CD4-positive, alpha-beta T cell treated with Interferon gamma for 1 hour (primary cell): ENCODE results near the gene RHOV.
A peak's percentile ranks its signal among the peaks of the same experiment; 100 is the strongest.

Source experiments
- DNase-seq: peaks from one replicate; pipeline ENCODE4 v3.0.0-alpha.2; 2020

The RHOV gene

GRCh38 chr15:40902605-40903561 is 28.8 kb upstream of the RHOV start:
- peak; percentile 63 for DNase-seq

- no peak for DNase-seq
Observed at GRCh38 chr15:40901053-40901443, 27.0 kb upstream of the RHOV start.

- DNase-seq, result no peak
Observed at GRCh38 chr15:40900256-40901052, 26.4 kb upstream of the RHOV start.

- no peak for DNase-seq
Observed at GRCh38 chr15:40899536-40900207, 25.6 kb upstream of the RHOV start.

- peak; percentile 59 for DNase-seq
Observed at GRCh38 chr15:40894681-40895448, 20.8 kb upstream of the RHOV start.

- DNase-seq, result peak; percentile 97
Observed at GRCh38 chr15:40893733-40894680, 20.0 kb upstream of the RHOV start, which contains the start of gene VPS18. TSS of gene VPS18 (plus strand) at chr15:40894450. CDS start at chr15:40894769, 319 bp downstream.

- no peak for DNase-seq
Observed at GRCh38 chr15:40893019-40893670, 19.1 kb upstream of the RHOV start.

GRCh38 chr15:40892447-40893012 is 18.5 kb upstream of the RHOV start:
- DNase-seq, result no peak

GRCh38 chr15:40891810-40892446 is 17.9 kb upstream of the RHOV start:
- DNase-seq, result peak; percentile 9

GRCh38 chr15:40891138-40891537 is 17.1 kb upstream of the RHOV start:
- no peak for DNase-seq

- no peak for DNase-seq
Observed at GRCh38 chr15:40889112-40889511, 15.1 kb upstream of the RHOV start.

GRCh38 chr15:40886586-40886985 is 12.6 kb upstream of the RHOV start:
- no peak for DNase-seq

GRCh38 chr15:40881351-40881750 is 7.3 kb upstream of the RHOV start:
- DNase-seq, result no peak

- no peak for DNase-seq
Observed at GRCh38 chr15:40879609-40880008, 5.6 kb upstream of the RHOV start.

- DNase-seq, result no peak
Observed at GRCh38 chr15:40878785-40879184, 4.8 kb upstream of the RHOV start.

- DNase-seq, result no peak
Observed at GRCh38 chr15:40877694-40878093, 3.7 kb upstream of the RHOV start.

- DNase-seq, result no peak
Observed at GRCh38 chr15:40875991-40876730, 2.1 kb upstream of the RHOV start.

GRCh38 chr15:40872791-40873693 is 992 bp downstream of the RHOV start:
- no peak for DNase-seq
